Measurements from ENCODE around the gene ACOT8.
"Not testable (repeated sequence)": the region's sequence is repeated elsewhere in the genome, so short reads cannot be mapped to it uniquely, and the experiment has no call there.

ACOT8 gene

GRCh38 chr20:45857114-45857881 is at the start of gene ACOT8, which contains the start of gene ZSWIM3:
ACOT8 (minus strand) TSS chr20:45857392; CDS start chr20:45857315, 77 bp downstream.
ZSWIM3 (plus strand) TSS chr20:45857614; CDS start chr20:45857826, 212 bp downstream.
- DNase-seq: peak; percentile 92 to 98

GRCh38 chr20:45905505-45906079 is 48.4 kb upstream of the ACOT8 start:
- no peak for DNase-seq

GRCh38 chr20:45904583-45905504 is 47.7 kb upstream of the ACOT8 start:
- DNase-seq: no peak

- DNase-seq: no peak
Measured at GRCh38 chr20:45902199-45902701, 45.1 kb upstream of the ACOT8 start.

- not testable (repeated sequence) for DNase-seq
Measured at GRCh38 chr20:45901332-45901731, 44.1 kb upstream of the ACOT8 start.

- no peak for DNase-seq
Measured at GRCh38 chr20:45899046-45899835, 42.0 kb upstream of the ACOT8 start.

GRCh38 chr20:45898285-45898684 is 41.1 kb upstream of the ACOT8 start:
- no peak for DNase-seq

GRCh38 chr20:45897692-45898091 is 40.5 kb upstream of the ACOT8 start:
- no peak for DNase-seq

GRCh38 chr20:45897289-45897688 is 40.1 kb upstream of the ACOT8 start:
- no peak for DNase-seq

- no peak for DNase-seq
Measured at GRCh38 chr20:45896641-45897161, 39.5 kb upstream of the ACOT8 start.

GRCh38 chr20:45894797-45895196 is 37.6 kb upstream of the ACOT8 start:
- DNase-seq: no peak

GRCh38 chr20:45893831-45894230 is 36.6 kb upstream of the ACOT8 start:
- no peak for DNase-seq

GRCh38 chr20:45892828-45893500 is 35.8 kb upstream of the ACOT8 start:
- no peak for DNase-seq

- no peak for DNase-seq
Measured at GRCh38 chr20:45892049-45892825, 35.0 kb upstream of the ACOT8 start.

GRCh38 chr20:45890985-45891983 is 34.1 kb upstream of the ACOT8 start, which contains the start of the genes CTSA and NEURL2:
CTSA (plus strand) TSS chr20:45891335; CDS start chr20:45891569, 234 bp downstream.
NEURL2 (minus strand) TSS chr20:45891208; CDS start chr20:45890991, 217 bp downstream.
- peak in 1 of 2 experiments; percentile 57 for DNase-seq

GRCh38 chr20:45890077-45890984 is 33.1 kb upstream of the ACOT8 start:
- DNase-seq: peak in 1 of 2 experiments; percentile 54

- no peak for DNase-seq
Measured at GRCh38 chr20:45888681-45889080, 31.5 kb upstream of the ACOT8 start.

GRCh38 chr20:45887346-45887715 is 30.1 kb upstream of the ACOT8 start, which contains the start of gene SPATA25:
SPATA25 (minus strand) TSS chr20:45887622; CDS start chr20:45887590, 32 bp downstream.
- no peak for DNase-seq

All from cerebellar nuclear complex (tissue), 1 donor.